GM21723 (cell line): Measurements from ENCODE around the gene MMP21.

ENCODE experiments used
- ATAC-seq: cut with Tn5 transposase; IDR thresholded peaks from one replicate; pipeline ENCODE4 v1.9.1; 2021; ENCODE audit warnings: mild to moderate bottlenecking, moderate library complexity; ENCODE audit not compliant: unreplicated experiment

MMP21 gene

DNA sequence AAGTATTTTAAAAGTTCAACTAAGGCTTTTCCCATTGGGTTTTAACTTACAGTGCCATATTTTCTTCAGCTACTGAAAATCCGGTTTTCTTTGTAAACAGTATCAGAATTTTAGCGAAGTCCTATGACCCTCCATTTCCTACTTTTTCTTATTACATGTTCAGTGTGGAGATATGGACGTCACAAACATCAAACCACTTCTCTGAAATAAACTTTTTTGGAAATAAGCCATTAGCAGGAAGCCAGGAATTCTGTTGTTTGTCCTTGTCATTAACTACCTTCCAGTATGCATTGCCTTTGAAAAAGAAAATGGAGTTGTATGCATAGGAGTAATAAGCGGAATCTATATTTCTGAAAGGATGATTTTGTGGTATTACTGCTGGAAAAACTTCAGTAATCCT lies 9.1 kb downstream of the MMP21 start:
- no peak for ATAC-seq

- ATAC-seq: no peak
Observed at GRCh38 chr10:125765835-125766234, 9.8 kb downstream of the MMP21 start.

- ATAC-seq: no peak
Observed at GRCh38 chr10:125762692-125763648, 12.7 kb downstream of the MMP21 start.

DNA sequence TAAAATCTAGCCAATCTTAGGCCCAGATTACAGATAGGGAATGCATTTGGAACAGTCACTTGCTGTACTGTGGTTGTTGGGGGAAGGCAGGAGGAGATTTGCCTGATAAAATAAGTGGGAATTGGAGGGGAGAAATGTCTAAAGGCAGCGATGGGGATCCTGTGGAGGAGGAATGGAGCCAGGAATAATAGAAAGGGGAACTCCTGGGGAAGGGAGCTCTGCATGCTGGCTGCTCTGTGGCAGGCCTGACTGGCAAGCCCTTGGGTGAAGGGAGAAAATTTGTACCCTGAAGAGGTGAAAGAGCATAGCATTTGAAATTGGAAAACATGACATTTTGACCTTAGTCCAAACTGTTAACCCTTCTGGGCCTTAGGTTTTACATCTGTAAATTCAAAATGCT lies 13.7 kb downstream of the MMP21 start:
- no peak for ATAC-seq

DNA sequence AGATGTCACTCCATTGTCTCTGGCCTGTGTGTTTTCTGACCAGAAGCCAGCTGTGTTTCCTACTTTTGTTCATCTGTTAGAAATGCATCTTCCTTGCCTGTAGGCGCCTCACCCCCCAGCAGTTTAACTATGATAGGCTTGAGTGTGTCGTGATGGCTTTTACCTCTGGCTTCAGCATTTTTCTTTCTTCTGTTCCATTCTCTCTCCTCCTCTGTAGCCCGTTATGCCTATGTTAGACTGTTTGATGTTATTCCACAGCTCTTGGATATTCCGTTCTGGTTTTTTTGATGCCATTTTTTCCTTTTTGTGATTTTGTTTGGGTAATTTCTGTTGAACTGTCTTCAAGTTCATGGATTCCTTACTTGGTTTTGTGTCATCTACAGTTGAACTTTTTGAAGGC lies 17.9 kb downstream of the MMP21 start:
- ATAC-seq: no peak

DNA sequence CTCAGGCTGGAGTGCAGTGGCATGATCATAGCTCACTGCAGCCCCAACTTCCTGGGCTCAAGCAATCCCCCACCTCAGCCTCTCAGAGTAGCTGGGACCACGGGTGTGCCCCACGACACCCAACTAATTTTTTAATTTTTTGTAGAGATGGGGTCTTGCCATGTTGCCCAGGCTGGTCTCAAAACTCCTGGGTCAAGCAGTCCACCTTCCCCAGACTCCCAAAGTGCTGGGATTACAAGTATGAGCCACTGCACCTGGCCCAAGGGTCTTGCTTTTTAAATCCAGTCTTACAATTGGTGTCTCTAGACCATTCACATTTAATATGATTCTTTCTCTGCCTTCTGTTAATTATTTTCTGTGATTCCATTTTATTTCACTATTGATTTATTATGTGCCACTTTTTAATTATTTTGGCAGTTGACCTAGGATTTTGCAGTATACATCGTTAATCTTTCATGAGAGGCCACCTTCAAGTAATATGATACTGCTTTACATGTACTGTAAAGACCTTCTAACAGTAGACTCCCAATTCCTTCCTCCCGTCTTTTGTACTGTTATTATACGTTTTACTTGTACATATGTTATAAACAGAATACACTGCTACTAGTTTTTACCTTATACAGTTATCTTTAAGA lies 18.7 kb downstream of the MMP21 start:
- no peak for ATAC-seq

DNA sequence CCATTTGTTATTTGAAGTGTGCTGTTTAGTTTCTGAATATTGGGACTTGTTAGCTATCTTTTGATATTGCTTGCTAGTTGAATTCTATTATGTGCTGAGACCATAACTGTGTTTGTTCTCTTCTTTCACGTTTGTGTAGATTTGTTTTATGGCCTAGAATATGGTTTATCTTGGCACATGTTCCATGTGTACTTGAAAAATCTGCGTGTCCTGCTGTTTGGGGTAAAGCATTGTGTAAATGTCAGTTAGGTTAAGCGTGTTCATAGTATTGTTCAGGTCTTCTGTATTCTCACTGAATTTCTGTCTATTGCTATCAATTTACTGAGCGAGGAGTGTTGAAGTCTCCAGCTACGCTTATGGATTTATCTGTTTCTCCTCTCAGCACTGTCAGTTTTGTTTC lies 19.4 kb downstream of the MMP21 start:
- ATAC-seq: no peak

GRCh38 chr10:125747417-125747816 lies 28.2 kb downstream of the MMP21 start:
- ATAC-seq: no peak

GRCh38 chr10:125744909-125745308 lies 30.7 kb downstream of the MMP21 start:
- ATAC-seq: no peak

DNA sequence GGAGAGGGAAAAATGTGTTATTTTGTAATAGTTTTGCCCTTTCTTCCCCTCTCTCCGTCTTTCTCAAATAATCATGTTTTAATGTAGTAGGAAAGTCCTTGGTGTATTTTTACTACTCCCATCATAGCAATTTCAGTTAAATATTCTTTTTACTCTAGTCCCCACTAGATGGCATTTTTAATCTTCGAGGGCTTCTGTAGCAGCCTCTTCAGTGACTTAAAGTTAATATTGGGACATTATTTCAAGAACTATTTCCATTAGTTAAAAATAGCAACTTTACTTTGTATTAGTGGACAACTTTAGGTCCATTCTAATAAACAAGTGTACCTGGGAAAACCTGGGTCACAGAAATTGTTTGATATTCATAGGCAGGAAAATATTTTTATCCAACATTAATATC lies 33.2 kb downstream of the MMP21 start:
- ATAC-seq: no peak

DNA sequence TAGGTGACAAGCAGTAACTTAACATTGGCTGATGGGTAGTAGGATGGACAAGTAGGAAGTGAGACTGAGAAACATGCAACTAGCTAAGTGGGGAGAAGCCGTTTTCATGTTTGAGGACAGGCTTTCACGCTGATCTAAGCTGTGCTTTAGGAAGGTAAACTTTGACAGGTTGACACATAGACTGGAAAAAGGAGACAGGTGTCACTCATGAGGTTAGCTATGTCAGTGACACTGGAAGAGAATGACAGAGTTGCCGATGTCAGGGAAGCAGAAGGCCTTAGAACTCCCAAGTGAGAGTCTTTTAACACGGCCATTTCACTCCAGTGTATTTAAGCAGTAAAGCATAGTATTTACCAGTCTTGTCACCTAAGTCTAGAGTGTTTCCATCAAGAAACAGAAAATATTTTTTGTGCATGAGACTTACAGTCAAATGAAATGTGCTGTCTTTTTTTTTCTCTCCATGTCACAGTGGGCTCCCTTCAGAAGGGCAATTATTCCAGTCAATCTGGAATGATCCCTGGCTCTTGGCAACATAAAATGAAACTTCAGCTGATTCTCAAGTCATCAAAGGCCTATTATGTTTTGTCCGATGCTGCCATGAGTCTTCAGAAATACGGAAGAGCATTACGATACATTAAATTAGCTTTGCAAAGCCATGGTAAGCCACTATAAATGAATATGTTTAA lies 35.5 kb downstream of the MMP21 start:
- ATAC-seq: no peak

- ATAC-seq: no peak
Observed at GRCh38 chr10:125738206-125738605, 37.4 kb downstream of the MMP21 start.

DNA sequence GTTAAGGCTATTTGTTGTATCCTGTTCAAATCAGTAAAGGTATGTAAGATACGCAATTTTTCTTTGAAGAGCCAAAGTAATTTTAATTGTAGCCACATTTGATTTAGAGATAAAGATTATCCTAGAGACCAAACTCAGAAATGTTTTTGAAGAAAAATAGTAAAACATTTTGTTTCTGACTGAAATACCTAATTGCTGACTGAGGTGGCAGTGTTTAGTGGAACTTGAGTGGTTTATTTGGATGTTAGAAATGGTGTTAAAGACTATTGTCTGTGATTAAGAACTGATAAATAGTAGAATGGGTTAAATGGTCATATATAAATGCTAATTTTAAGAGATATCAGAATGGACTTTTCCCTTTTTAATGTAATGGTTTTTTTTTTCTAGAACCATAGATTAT lies 40.8 kb downstream of the MMP21 start:
- ATAC-seq: no peak

- no peak for ATAC-seq
Observed at GRCh38 chr10:125734148-125734547, 41.5 kb downstream of the MMP21 start.

DNA sequence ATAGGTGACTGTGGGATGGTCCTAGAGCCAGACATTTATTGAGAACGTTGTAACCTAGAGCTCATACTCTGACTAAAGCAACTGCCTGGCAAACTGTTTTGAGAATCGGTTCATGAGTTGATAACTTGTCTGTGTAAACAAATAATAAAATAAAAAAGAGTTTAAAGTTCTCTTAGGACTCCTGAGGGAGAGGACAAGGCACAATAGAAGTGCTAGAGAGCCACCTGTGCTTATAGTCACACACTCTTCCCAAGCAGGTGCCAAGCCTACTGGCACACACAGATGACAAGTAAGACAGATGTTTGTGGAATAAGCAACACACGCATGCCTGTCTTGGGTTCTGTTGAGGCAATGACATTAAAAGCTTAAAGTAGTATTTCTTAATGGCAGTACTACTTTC lies 48.2 kb downstream of the MMP21 start:
- ATAC-seq: no peak

- no peak for ATAC-seq
Observed at GRCh38 chr10:125726914-125727313, 48.7 kb downstream of the MMP21 start.

DNA sequence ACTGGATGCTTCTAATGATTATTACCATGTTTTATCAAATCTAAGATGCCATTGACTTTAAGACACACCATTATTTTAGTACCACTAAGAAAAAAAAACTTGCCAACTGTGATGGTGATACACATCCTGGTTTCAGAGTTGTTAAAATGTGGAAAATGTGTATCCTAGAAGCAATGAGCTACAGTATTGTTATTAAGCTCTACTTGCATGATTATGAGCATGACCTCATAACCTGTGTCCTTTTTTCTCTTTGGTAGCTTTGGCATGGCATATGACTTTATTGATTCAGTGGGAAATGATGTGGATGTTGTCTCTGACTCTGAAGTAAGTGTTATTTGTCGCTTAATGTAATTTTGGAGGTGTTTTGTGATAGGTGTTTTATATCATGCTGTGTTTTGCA lies 52.8 kb downstream of the MMP21 start:
- no peak for ATAC-seq

GRCh38 chr10:125721035-125721434 lies 54.6 kb downstream of the MMP21 start:
- ATAC-seq: peak; percentile 40

GRCh38 chr10:125720002-125720382 lies 55.6 kb downstream of the MMP21 start:
- ATAC-seq: peak; percentile 3

GRCh38 chr10:125719173-125720001 lies 56.2 kb downstream of the MMP21 start, which contains the start of gene EDRF1:
Gene EDRF1 (plus strand): TSS chr10:125719709. CDS start chr10:125719808, 99 bp downstream.
- peak; percentile 93 for ATAC-seq
